ENCODE results near the gene EXOC6B. TPM values are rescaled to one million over a fixed set of nuclear protein-coding genes. Genes with fewer than 3 reads are reported as not detected.
"Not testable (repeated sequence)": the region's sequence is repeated elsewhere in the genome, so short reads cannot be mapped to it uniquely, and the experiment has no call there.

EXOC6B gene
- total RNA-seq, 1 donor from 2014 or later: 35.2 TPM

DNA sequence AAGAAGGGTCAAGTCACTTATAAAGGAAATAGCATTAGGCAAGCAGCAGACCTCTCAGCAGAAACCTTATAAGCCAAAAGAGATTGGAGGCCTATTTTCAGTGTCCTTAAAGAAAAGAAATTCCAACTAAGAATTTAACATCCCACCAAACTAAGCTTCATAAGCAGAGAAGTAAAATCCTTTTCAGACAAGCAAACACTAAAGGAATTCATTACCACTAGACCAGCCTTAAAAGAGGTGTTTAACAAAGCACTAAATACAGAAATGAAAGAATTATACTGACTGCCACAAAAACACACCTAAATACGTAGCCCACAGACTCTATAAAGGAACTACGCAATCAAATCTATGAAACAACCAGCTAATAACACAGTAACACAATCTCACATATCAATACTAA lies 160.4 kb downstream of the EXOC6B start:
- H3K4me1 ChIP-seq: no peaks in the 10 kb centered on the region
- H3K4me3 ChIP-seq: no peak overlapping the region
- no peaks in the 10 kb centered on the region for H3K36me3 ChIP-seq
- H3K9me3 ChIP-seq: peaks cover 6% of the 10 kb centered on the region
- ATAC-seq (no peak), DNase-seq (no peak)
- intact Hi-C loops (cut with DNase I): no loop called here
- no peaks in the 10 kb centered on the region for H3K27me3 ChIP-seq
- TF ChIP-seq, protein P1, sequence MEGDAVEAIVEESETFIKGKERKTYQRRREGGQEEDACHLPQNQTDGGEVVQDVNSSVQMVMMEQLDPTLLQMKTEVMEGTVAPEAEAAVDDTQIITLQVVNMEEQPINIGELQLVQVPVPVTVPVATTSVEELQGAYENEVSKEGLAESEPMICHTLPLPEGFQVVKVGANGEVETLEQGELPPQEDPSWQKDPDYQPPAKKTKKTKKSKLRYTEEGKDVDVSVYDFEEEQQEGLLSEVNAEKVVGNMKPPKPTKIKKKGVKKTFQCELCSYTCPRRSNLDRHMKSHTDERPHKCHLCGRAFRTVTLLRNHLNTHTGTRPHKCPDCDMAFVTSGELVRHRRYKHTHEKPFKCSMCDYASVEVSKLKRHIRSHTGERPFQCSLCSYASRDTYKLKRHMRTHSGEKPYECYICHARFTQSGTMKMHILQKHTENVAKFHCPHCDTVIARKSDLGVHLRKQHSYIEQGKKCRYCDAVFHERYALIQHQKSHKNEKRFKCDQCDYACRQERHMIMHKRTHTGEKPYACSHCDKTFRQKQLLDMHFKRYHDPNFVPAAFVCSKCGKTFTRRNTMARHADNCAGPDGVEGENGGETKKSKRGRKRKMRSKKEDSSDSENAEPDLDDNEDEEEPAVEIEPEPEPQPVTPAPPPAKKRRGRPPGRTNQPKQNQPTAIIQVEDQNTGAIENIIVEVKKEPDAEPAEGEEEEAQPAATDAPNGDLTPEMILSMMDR (IDR thresholded peaks at IDR 0.05): no peak
- H3K27ac ChIP-seq: no peak overlapping the region

GRCh38 chr2:72661985-72662384 lies 163.8 kb downstream of the EXOC6B start:
- Histone ChIP-seq H3K27me3 (no peaks in the 10 kb centered on the region), H3K36me3 (no peaks in the 10 kb centered on the region), H3K9me3 (peaks cover 6% of the 10 kb centered on the region), H3K4me1 (no peaks in the 10 kb centered on the region), H3K27ac (no peak overlapping the region), H3K4me3 (no peak overlapping the region)
- no peak for ATAC-seq
- intact Hi-C loops (cut with DNase I): no loop called here
- TF ChIP-seq, protein P1 (IDR thresholded peaks at IDR 0.05): no peak
- no peak for DNase-seq

DNA sequence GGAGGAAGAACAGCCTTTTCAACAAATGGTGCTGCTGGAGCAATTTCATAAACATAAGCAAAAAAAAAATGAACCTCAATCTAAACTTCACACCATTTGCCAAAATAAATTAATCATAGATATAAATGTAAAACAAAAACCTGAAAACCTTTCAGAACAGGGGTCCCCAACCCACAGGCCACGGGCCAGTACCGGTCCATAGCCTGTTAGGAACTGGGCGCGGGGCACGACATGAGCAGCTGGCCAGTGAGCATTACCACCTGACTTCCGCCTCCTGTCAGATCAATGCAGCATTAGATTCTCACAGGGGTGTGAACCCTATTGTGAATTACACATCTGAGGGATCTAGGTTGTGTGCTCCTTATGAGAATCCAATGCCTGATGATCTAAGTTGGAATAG lies 176.0 kb downstream of the EXOC6B start:
- no peaks in the 10 kb centered on the region for H3K27me3 ChIP-seq
- H3K27ac ChIP-seq: no peak overlapping the region
- DNase-seq: no peak
- intact Hi-C loops (cut with DNase I): no loop called here
- no peak for ATAC-seq
- TF ChIP-seq, protein P1 (IDR thresholded peaks at IDR 0.05): no peak
- H3K9me3 ChIP-seq: peaks cover 7% of the 10 kb centered on the region
- H3K4me1 ChIP-seq: no peaks in the 10 kb centered on the region
- H3K36me3 ChIP-seq: no peaks in the 10 kb centered on the region
- no peak overlapping the region for H3K4me3 ChIP-seq

- H3K27me3 ChIP-seq; H3K27ac ChIP-seq; ATAC-seq; H3K9me3 ChIP-seq; H3K36me3 ChIP-seq; H3K4me3 ChIP-seq; DNase-seq; H3K4me1 ChIP-seq; intact Hi-C loops (cut with DNase I): not testable (repeated sequence)
Observed at GRCh38 chr2:72641221-72641620, 184.6 kb downstream of the EXOC6B start.

GRCh38 chr2:72638600-72639211 lies 187.1 kb downstream of the EXOC6B start:
- no peak for DNase-seq
- intact Hi-C loops (cut with DNase I): no loop called here
- Histone ChIP-seq H3K36me3 (no peaks in the 10 kb centered on the region), H3K4me3 (no peak overlapping the region), H3K9me3 (no peaks in the 10 kb centered on the region), H3K27ac (no peak overlapping the region), H3K4me1 (no peaks in the 10 kb centered on the region), H3K27me3 (no peaks in the 10 kb centered on the region)
- TF ChIP-seq, protein P1 (IDR thresholded peaks at IDR 0.05): no peak
- ATAC-seq: peak; percentile 28

DNA sequence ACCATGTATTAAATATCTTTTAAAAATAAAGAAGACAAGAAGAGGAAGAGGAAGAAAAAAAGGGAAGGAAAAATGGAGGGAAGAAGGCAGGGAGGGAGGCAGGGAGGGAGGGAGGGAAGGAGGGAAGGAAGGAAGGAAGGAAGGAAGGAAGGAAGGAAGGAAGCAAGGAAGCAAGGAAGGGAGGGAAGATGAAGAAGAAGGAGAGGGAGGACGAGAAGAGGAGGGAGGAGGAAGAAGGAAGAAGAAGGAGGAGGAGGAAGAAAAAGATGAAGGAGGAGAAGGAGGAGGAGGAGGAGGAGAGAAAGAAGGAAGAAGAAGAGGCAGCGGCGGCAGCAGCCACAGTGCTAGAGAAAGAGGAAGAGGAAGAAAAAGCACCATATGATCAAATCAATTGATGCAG lies 189.6 kb downstream of the EXOC6B start:
- Histone ChIP-seq H3K9me3 (no peaks in the 10 kb centered on the region), H3K27ac (no peak overlapping the region), H3K27me3 (no peaks in the 10 kb centered on the region), H3K36me3 (no peaks in the 10 kb centered on the region), H3K4me1 (no peaks in the 10 kb centered on the region), H3K4me3 (no peak overlapping the region)
- no peak for ATAC-seq
- TF ChIP-seq, protein P1 (IDR thresholded peaks at IDR 0.05): no peak
- DNase-seq: no peak
- intact Hi-C loops (cut with DNase I): no loop called here

Measured in upper lobe of right lung (tissue), 1 donor.